GM12801 (cell line): ENCODE measurements around the gene LMBR1L.

ENCODE experiments used
- TF ChIP-seq, protein P1 (sequence below): IDR thresholded peaks from one replicate; pipeline ENCODE4 v1.5.1; 2011; ENCODE audit warnings: control low read depth; ENCODE audit not compliant: insufficient read length; ENCODE audit errors: extremely low read depth

Gene LMBR1L

DNA sequence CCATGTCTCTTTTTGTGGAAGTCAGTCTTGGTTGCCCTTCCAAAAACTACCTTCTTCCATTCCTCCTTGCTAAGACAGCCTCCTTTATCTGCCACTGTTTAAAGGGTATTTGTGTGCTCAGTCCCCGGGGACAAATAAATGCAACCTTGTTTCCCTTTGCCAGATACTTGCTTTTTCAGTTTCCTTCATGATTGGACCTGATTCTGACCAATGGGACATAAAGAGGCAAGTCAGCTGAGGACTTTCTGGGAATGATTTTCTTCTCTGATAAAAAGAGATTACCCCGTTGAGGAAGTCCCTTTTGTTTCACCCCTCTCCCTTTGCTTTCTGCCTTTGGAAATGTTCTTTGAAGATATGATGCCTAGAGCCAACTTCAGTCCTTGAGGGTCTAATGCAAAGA, 27.9 kb upstream of the LMBR1L start:
- TF ChIP-seq, protein P1, sequence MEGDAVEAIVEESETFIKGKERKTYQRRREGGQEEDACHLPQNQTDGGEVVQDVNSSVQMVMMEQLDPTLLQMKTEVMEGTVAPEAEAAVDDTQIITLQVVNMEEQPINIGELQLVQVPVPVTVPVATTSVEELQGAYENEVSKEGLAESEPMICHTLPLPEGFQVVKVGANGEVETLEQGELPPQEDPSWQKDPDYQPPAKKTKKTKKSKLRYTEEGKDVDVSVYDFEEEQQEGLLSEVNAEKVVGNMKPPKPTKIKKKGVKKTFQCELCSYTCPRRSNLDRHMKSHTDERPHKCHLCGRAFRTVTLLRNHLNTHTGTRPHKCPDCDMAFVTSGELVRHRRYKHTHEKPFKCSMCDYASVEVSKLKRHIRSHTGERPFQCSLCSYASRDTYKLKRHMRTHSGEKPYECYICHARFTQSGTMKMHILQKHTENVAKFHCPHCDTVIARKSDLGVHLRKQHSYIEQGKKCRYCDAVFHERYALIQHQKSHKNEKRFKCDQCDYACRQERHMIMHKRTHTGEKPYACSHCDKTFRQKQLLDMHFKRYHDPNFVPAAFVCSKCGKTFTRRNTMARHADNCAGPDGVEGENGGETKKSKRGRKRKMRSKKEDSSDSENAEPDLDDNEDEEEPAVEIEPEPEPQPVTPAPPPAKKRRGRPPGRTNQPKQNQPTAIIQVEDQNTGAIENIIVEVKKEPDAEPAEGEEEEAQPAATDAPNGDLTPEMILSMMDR, result no peak

DNA sequence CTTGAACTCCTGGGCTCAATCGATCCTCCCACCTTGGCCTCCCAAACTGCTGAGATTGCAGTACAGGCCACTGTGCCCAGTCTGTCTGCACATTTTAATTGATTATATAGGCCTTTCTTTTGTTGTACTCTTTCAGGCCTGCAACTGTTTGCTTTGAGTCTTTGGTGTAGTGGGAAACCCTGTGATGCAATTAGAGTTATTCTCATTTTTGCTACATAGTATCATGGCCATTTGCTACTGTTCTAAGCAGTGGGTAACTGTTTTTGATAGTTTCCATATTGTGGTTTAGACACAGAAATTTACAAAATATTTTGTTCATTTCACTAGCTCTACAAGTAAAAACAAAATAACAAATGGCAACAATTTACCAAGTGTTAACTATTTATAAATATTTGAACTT, 26.8 kb upstream of the LMBR1L start:
- TF ChIP-seq, protein P1, result no peak

DNA sequence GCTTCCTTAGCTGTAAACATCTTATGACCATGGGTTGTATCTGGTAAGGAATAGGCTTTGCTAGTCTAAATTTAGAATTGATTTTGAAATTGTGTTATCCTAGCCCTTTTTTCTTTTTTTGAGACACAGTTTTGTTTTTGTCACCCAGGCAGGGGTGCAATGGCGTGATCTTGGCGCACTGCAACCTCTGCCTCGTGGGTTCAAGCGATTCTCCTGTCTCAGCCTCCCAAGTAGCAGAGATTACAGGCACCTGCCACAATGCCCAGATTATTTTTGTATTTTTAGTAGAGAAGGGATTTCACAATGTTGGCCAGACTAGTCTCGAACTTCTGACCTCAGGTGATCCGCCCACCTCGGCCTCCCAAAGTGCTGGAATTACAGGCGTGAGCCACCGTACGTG, 22.9 kb upstream of the LMBR1L start:
- TF ChIP-seq, protein P1, result no peak

DNA sequence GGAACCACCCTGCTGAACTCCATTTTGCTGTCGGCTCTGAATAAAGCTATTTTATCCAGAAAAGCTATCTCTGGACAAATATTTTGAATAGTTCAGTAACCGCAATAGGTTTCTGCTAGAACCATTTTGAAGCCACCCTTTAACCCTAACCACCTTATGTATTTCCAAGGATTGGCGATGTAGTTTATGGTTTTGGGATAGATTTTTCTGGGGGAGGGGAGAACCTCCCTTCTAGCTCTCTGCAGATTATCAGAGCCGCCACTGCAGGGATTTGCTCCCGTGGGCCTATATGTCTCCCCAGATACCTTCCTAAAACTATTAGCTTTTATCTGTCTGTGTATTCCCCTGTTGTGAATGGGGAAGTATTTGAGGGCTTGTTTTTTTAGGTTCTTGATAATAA, 22.4 kb upstream of the LMBR1L start:
- TF ChIP-seq, protein P1, result no peak

DNA sequence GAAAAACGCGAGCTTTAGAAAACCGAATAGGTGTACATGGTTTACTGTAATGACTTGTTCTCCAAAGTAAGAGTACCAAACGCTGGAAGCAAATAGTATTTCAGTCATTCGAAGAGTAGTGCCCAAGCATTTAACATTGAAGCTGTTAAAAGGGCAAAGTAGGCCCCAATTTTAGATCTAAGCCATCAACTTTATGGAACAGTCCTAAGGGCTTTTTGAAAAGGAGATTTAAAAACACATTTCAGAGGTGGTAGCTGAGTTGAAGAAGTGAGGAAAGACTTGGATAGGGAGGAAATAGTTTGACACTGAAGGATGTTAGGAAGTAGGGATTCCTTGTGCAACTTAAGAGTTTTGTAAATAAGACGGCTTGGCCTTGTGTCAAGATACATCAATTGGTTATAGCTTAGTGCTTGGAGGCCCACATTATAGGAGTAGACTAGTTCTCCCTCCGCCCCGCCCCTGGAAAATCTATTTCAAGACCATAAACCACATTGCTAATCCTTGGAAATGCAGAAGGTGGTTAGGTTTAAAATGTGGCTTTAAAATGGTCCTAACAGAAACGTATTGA, 21.3 kb upstream of the LMBR1L start:
- TF ChIP-seq, protein P1, result no peak

DNA sequence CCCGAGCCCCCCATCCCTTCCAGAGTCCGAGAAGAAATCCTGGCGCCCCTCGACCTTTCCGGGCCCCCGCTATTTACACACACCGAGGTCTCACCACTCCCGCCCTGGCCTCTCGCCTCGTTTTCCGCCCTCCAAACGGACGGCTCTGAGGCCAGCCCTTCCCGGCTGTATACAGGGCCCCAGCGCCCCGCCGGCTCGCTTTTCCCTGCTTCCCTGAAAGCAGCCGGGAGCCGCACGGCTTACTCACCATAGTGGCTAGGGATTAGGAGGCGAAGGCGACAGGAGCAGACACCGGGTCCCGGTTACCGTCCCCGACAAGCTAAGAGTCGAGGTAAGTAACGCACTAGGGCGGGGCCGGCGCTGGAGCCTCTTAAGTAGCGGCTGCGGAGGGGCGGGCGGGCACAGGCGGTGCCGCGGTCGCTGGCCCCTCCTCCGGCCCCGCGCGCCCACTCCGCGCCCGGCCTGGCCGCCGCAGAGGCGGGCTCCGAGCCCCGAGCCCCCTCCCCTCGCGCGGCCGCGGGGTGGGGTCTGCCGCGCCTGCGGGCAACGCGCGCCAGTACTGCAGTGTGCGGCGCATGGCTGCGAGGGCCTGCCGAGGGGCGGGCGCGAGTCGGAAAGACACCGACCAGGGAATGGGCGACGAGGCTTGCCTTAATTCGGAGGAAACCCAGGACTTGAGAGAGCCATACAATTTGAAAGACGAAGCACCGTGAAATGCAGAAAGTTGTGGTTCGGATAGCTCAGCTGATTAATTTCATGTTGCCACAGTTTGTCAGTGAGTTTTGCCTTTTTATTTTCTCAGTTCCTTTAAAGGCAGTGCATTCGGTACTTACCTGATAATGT, 20.6 kb upstream of the LMBR1L start, which contains the start of gene TUBA1B:
TSS of gene TUBA1B (minus strand) at position 345 of the 843 bp plus-strand sequence. CDS start at position 250, 95 bp downstream.
- TF ChIP-seq, protein P1, result no peak

DNA sequence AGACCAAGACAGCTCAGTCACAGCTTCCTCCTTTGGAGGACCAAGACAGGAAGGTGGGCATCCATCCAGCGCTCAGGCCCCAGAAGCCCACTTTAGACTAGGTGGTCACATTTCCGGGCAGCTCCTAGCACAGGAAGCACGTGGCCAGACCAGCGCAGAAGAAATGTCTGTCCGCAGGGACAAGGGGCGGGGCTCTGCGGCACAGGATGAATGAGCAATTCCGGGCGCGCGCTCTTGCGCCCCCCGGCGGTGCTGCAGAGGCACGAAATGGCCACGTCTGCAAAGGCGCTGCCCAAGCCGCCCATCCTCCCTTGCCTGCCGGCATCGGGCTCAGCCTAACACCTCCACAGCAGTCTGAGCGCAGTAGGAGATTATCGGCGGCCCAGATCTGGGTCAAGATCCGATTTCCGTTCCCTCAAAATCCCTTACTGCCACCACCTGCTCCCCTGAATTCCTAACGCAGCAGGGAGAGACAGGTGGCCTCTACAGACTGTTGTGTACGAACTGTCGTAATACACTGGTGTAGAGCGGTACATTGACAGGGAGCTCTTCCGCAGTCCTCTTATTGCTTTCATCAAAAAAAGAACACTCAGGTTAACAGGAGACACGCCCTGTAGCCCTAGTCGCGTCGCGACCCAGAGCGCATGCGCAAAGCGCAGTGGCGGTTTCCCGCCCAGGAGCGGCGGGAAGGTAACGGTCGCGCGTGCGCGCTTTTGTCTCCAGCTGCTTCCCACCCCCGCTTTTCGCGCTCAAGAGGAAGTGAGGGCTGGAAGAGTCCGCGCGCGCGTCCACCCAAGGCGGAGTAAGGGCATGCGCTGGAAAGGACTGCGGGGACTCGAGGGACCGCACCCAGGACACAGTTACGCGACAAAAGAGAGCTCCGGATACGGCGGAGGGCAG, 19.8 kb upstream of the LMBR1L start:
- TF ChIP-seq, protein P1, result no peak
